Right lobe of liver (tissue), 6 donors: ENCODE results near the gene TWIST2. TPM values are rescaled to one million over a fixed set of nuclear protein-coding genes. Genes with fewer than 3 reads are reported as not detected.

ENCODE experiments used
- ATAC-seq, 4 donors: fragments of 200-7000 bp; cut with Tn5 transposase; one replicate each; pipeline ENCODE4 v1.9.1; 2020; ENCODE audit warnings: mild to moderate bottlenecking in 4 of 4, moderate library complexity in 4 of 4
- DNase-seq, 3 donors: peaks; one replicate each; pipeline ENCODE4 v3.0.0-alpha.2; 2020
- H3K27ac ChIP-seq, 3 donors: fragments of 200-600 bp; one replicate each; pipeline ENCODE4 v1.8.0; 2022
- H3K27me3 ChIP-seq, 2 donors: fragments of 200-600 bp; one replicate each; pipeline ENCODE4 v1.8.0; 2022
- H3K36me3 ChIP-seq, 4 donors: fragments of 200-600 bp; sonication (generic) in 1 of 4; one replicate each; pipeline versions ENCODE4 v1.5.1 to v1.8.0; 2017 to 2022; ENCODE audit warnings: control low read depth in 1 of 4
- H3K4me1 ChIP-seq, 4 donors: fragments of 200-600 bp; sonication (generic) in 1 of 4; one replicate each; pipeline versions ENCODE4 v1.5.1 to v1.8.0; 2017 to 2022; ENCODE audit warnings: control low read depth in 1 of 4
- H3K4me3 ChIP-seq, 3 donors: fragments of 200-600 bp; one replicate each; pipeline ENCODE4 v1.8.0; 2022
- H3K9me3 ChIP-seq, 4 donors: fragments of 200-600 bp; sonication (generic) in 1 of 4; one replicate each; pipeline versions ENCODE4 v1.5.1 to v1.8.0; 2017 to 2022; ENCODE audit warnings: control low read depth in 1 of 4
- CTCF ChIP-seq, 4 donors: fragments of 200-600 bp in 3 of 4; fragments of 450-650 bp in 1 of 4; IDR thresholded peaks; one replicate each; pipeline versions ENCODE4 v1.5.1 to v1.8.0; 2016 to 2022; ENCODE audit warnings: antibody characterized with exemption in 4 of 4, mild to moderate bottlenecking in 2 of 4
- POLR2A ChIP-seq: fragments of 450-650 bp; IDR thresholded peaks from one replicate; pipeline ENCODE4 v1.6.1; 2017; ENCODE audit warnings: antibody characterized with exemption, mild to moderate bottlenecking
- whole genome bisulfite sequencing: methylation state at CpG from one replicate; pipeline ENCODE4 v1.1.6; 2018; ENCODE audit warnings: low coverage, low lambda C conversion rate; ENCODE audit not compliant: insufficient coverage; ENCODE audit errors: missing lambda C conversion rate; 5-methylcytosine and 5-hydroxymethylcytosine counted together
- intact Hi-C, 2 donors: fragments of 100-400 bp; cut with DNase I; formaldehyde crosslinking; loops; one replicate each; pipeline versions ENCODE4 v1.11.2 to v1.14.1; 2022
- total RNA-seq, 6 experiments: library from RNA; depleted of rRNA in 2 of 6; stranded (reverse); fragments of >200 nt in 2 of 6; fragmentation: NEBNext Ultra II Directional in 3 of 6; extraction: Animal tissue kit (Norgen Biotek cat#: 25700) in 3 of 6; gene quantifications; one replicate each; pipeline versions ENCODE4 v1.1.0 to v1.2.4, GENCODE V29; 2016 to 2023
- donor health status: DM: no; HTN: yes; CAD: no.
- donor health status: DM: no; HTN: no; CAD: no.
- donor health status: DM: no; HTN: no; CAD: no.
- donor health status: DM: no; HTN: yes; CAD: no.
- donor health status: DM: no; HTN: yes; CAD: no.

The TWIST2 gene
- total RNA-seq, 6 experiments from 2014 or later: 0.15 to 0.56 (median 0.18) TPM; not detected in 3

- TF ChIP-seq CTCF (IDR thresholded peaks at IDR 0.05): no peak
- TF ChIP-seq POLR2A: no peak
- ATAC-seq (no peak), DNase-seq (peak in 1 of 3 donors; percentile 7)
- intact Hi-C loops: no loop called here
- 66% methylated on average over 9 of the region's 11 CpGs for WGBS
- Histone ChIP-seq H3K36me3 (no peaks in the 10 kb centered on the region), H3K4me1 (no peaks in the 10 kb centered on the region), H3K9me3 (no peaks in the 10 kb centered on the region), H3K27ac (no peak overlapping the region), H3K4me3 (no peak overlapping the region), H3K27me3 (no peaks in the 10 kb centered on the region)
Measured at GRCh38 chr2:238919307-238919706, 71.4 kb downstream of the TWIST2 start.

GRCh38 chr2:238920053-238920452, 72.2 kb downstream of the TWIST2 start:
- H3K27ac ChIP-seq: no peak overlapping the region
- intact Hi-C loops: no loop called here
- no peak overlapping the region for H3K4me3 ChIP-seq
- H3K36me3 ChIP-seq: no peaks in the 10 kb centered on the region
- H3K4me1 ChIP-seq: no peaks in the 10 kb centered on the region
- WGBS: 60% methylated on average over 1 of the region's 3 CpGs
- no peaks in the 10 kb centered on the region for H3K27me3 ChIP-seq
- TF ChIP-seq POLR2A (no peak), CTCF (IDR thresholded peaks at IDR 0.05) (no peak)
- no peak for ATAC-seq
- DNase-seq: no peak
- no peaks in the 10 kb centered on the region for H3K9me3 ChIP-seq

GRCh38 chr2:238920601-238921001, 72.7 kb downstream of the TWIST2 start:
- DNase-seq (peak in 2 of 3 donors; percentile 25 to 30), ATAC-seq (no peak)
- 61% methylated on average over 4 of the region's 4 CpGs for WGBS

GRCh38 chr2:238921259-238921658, 73.4 kb downstream of the TWIST2 start:
- H3K4me1 ChIP-seq: no peaks in the 10 kb centered on the region
- WGBS: 62% methylated on average over 6 of the region's 8 CpGs
- H3K4me3 ChIP-seq: no peak overlapping the region
- ATAC-seq (no peak), DNase-seq (peak in 1 of 3 donors; percentile 31)
- TF ChIP-seq CTCF (IDR thresholded peaks at IDR 0.05) (no peak), POLR2A (no peak)
- intact Hi-C loops: no loop called here
- no peaks in the 10 kb centered on the region for H3K27me3 ChIP-seq
- no peak overlapping the region for H3K27ac ChIP-seq
- H3K9me3 ChIP-seq: no peaks in the 10 kb centered on the region
- H3K36me3 ChIP-seq: no peaks in the 10 kb centered on the region

More at GRCh38 chr2:238920601-238921001, 72.7 kb downstream of the TWIST2 start:
- Histone ChIP-seq H3K9me3 (no peaks in the 10 kb centered on the region), H3K4me3 (no peak overlapping the region), H3K4me1 (no peaks in the 10 kb centered on the region), H3K27ac (no peak overlapping the region), H3K36me3 (no peaks in the 10 kb centered on the region), H3K27me3 (no peaks in the 10 kb centered on the region)
- TF ChIP-seq CTCF (IDR thresholded peaks at IDR 0.05): no peak
- intact Hi-C loops: no loop called here
